ENCODE results near the gene EFCC1. TPM values are rescaled to one million over a fixed set of nuclear protein-coding genes. Genes with fewer than 3 reads are reported as not detected.

The EFCC1 gene
- total RNA-seq, 1 experiment from 2014 or later: 1.0 TPM

GRCh38 chr3:129052675-129053074 is 51.6 kb downstream of the EFCC1 start:
- BruUV-seq (replicated peaks): no TSS peak
- Histone ChIP-seq H3K36me3 (ENCODE audit: control insufficient read depth in 1 of 2, insufficient read depth in 2 of 2, low read length in 2 of 2) (no peaks in the 10 kb centered on the region), H3K9ac (ENCODE audit: low read length) (no peak overlapping the region), H3K4me2 (ENCODE audit: low read length) (no peak overlapping the region), H3K27me3 (ENCODE audit: insufficient read depth, low read length) (no peaks in the 10 kb centered on the region), H4K20me1 (ENCODE audit: insufficient read depth) (no peaks in the 10 kb centered on the region), H3K4me1 (ENCODE audit: control insufficient read depth in 1 of 2, insufficient read depth in 2 of 2, low read length in 2 of 2) (peaks cover 0 to 26% of the 10 kb centered on the region in 2 experiments; a peak in 3 of 4 replicates), H3K9me3 (ENCODE audit: control insufficient read depth in 1 of 2, insufficient read depth in 1 of 2, low read depth in 1 of 2, low read length in 2 of 2) (no peaks in the 10 kb centered on the region), H3K9me2 (ENCODE audit: insufficient read depth) (no peaks in the 10 kb centered on the region), H2AFZ (ENCODE audit: low read depth, low read length, poor library complexity, severe bottlenecking) (no peak overlapping the region), H3K79me2 (ENCODE audit: insufficient read depth, low read length) (no peaks in the 10 kb centered on the region), H3K27ac (ENCODE audit: low read depth, low read length) (no peak overlapping the region), H3K4me3 (replicated peaks in 1 of 2; ENCODE audit: low read depth in 1 of 2, low read length in 2 of 2) (no peak overlapping the region)
- ATAC-seq (no peak), DNase-seq (ENCODE audit: low read depth, low spot score) (no peak)
- TF ChIP-seq, protein P1, sequence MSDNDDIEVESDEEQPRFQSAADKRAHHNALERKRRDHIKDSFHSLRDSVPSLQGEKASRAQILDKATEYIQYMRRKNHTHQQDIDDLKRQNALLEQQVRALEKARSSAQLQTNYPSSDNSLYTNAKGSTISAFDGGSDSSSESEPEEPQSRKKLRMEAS (IDR thresholded peaks at IDR 0.05): no peak
- TF ChIP-seq ZFX (IDR thresholded peaks at IDR 0.05) (no peak), JUND (IDR thresholded peaks at IDR 0.05) (no peak), EZH2phosphoT487 (IDR thresholded peaks at IDR 0.05; ENCODE audit: borderline replicate concordance) (no peak), SRF (IDR thresholded peaks at IDR 0.05; ENCODE audit: low read depth) (no peak), EGR1 (IDR thresholded peaks at IDR 0.05; ENCODE audit: low read depth) (no peak), EZH2 (IDR thresholded peaks at IDR 0.05) (no peak)
- TF ChIP-seq, protein P2, sequence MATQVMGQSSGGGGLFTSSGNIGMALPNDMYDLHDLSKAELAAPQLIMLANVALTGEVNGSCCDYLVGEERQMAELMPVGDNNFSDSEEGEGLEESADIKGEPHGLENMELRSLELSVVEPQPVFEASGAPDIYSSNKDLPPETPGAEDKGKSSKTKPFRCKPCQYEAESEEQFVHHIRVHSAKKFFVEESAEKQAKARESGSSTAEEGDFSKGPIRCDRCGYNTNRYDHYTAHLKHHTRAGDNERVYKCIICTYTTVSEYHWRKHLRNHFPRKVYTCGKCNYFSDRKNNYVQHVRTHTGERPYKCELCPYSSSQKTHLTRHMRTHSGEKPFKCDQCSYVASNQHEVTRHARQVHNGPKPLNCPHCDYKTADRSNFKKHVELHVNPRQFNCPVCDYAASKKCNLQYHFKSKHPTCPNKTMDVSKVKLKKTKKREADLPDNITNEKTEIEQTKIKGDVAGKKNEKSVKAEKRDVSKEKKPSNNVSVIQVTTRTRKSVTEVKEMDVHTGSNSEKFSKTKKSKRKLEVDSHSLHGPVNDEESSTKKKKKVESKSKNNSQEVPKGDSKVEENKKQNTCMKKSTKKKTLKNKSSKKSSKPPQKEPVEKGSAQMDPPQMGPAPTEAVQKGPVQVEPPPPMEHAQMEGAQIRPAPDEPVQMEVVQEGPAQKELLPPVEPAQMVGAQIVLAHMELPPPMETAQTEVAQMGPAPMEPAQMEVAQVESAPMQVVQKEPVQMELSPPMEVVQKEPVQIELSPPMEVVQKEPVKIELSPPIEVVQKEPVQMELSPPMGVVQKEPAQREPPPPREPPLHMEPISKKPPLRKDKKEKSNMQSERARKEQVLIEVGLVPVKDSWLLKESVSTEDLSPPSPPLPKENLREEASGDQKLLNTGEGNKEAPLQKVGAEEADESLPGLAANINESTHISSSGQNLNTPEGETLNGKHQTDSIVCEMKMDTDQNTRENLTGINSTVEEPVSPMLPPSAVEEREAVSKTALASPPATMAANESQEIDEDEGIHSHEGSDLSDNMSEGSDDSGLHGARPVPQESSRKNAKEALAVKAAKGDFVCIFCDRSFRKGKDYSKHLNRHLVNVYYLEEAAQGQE (IDR thresholded peaks at IDR 0.05; ENCODE audit: low read depth): no peak
- CTCF ChIA-PET: interaction anchor here (1.6 to 3.1 kb wide), 5 partner anchors 14 to 194 kb away, joined by 6 to 51 read pairs (median 16); partner anchors contain the start of gene RAB43
- POLR2A ChIA-PET: interaction anchor here (1.0 kb wide), 1 partner anchor 197 kb away, joined by 3 read pairs; the partner anchor contains the start of gene COPG1
- RAD21 ChIA-PET (ENCODE audit: low non-redundant PET in 1 of 2, low total read pairs in 2 of 2, uncharacterized antibody in 2 of 2, unreplicated experiment in 2 of 2): no interaction called here
- intact Hi-C loops (cut with micrococcal nuclease): loop anchor here (1.0 kb wide), 1 partner anchor 193 kb away; no protein-coding TSS in a partner anchor
